Neural cell (in vitro differentiated cells): ENCODE data around the gene ZIC3.

Source experiments
- EP300 ChIP-seq: fragments of 450-650 bp; conservative IDR thresholded peaks from 2 replicates; pipeline ENCODE4 v1.6.1; 2014; ENCODE audit warnings: antibody characterized with exemption, mild to moderate bottlenecking, moderate library complexity; ENCODE audit not compliant: poor library complexity, severe bottlenecking
- EZH2 ChIP-seq: fragments of 200-600, 300-800 bp; shearing (Covaris generic), sonication (generic); IDR thresholded peaks from 2 replicates; pipeline ENCODE4 v1.6.1; 2014; ENCODE audit warnings: antibody characterized with exemption, low read length, borderline replicate concordance, mild to moderate bottlenecking; ENCODE audit not compliant: insufficient read depth, poor library complexity, severe bottlenecking
- POLR2AphosphoS5 ChIP-seq: IDR thresholded peaks from 2 replicates; pipeline ENCODE4 v1.6.1; 2012
- REST ChIP-seq: IDR thresholded peaks from 2 replicates; pipeline ENCODE4 v1.6.1; 2012; ENCODE audit warnings: borderline replicate concordance
- TAF1 ChIP-seq: IDR thresholded peaks from 2 replicates; pipeline ENCODE4 v1.6.1; 2012; ENCODE audit warnings: low read depth
- TF ChIP-seq, protein P1 (sequence below): fragments of 450-650 bp; IDR thresholded peaks from 2 replicates; pipeline ENCODE4 v1.5.1; 2014; ENCODE audit warnings: antibody characterized with exemption, mild to moderate bottlenecking, moderate library complexity; ENCODE audit not compliant: poor library complexity, severe bottlenecking

DNA sequence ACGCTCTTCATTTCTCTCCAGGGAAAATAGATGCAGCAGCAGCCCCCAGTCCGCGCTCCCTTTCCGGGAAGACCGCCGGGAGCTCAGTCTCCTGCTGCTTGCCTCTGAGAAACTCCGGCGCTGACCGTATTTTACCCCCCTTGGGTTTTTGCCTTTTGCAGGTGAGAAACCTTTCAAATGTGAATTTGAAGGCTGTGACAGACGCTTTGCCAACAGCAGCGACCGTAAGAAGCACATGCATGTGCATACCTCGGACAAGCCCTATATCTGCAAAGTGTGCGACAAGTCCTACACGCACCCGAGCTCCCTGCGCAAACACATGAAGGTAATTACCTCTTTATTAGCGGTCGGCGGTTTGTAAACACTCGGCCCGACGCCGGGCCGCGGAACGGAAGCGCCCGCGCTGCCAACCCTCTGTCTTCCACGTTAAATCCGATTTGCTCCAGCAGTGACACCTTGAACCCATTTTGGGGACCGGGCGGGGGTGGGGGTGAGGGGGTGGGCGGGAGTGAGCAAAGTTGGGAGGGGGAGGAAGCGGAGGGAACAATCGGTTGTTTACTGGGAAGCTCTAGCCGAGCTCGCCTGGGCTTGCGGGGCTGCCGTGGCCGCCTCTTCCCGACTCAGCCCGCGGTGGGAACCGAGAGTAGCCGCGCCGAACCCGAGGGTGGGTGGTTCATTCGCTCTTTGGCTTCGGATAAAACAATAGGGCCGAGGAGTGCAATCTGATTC lies 3.0 kb downstream of the ZIC3 start:
- TF ChIP-seq, protein P1, sequence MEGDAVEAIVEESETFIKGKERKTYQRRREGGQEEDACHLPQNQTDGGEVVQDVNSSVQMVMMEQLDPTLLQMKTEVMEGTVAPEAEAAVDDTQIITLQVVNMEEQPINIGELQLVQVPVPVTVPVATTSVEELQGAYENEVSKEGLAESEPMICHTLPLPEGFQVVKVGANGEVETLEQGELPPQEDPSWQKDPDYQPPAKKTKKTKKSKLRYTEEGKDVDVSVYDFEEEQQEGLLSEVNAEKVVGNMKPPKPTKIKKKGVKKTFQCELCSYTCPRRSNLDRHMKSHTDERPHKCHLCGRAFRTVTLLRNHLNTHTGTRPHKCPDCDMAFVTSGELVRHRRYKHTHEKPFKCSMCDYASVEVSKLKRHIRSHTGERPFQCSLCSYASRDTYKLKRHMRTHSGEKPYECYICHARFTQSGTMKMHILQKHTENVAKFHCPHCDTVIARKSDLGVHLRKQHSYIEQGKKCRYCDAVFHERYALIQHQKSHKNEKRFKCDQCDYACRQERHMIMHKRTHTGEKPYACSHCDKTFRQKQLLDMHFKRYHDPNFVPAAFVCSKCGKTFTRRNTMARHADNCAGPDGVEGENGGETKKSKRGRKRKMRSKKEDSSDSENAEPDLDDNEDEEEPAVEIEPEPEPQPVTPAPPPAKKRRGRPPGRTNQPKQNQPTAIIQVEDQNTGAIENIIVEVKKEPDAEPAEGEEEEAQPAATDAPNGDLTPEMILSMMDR = no peak
- TF ChIP-seq REST (no peak), EP300 (no peak), EZH2 (no peak), TAF1 (no peak), POLR2AphosphoS5 (no peak)
